PFSK-1 (cell line): Measurements from ENCODE around the gene CCNJL.

Experiments used
- FOXP2 ChIP-seq: optimal IDR thresholded peaks from 2 replicates; pipeline ENCODE3; 2011; ENCODE audit warnings: borderline replicate concordance, control low read depth, inconsistent platforms; ENCODE audit not compliant: insufficient read depth; ENCODE audit errors: extremely low read length, extremely low read depth
- POLR2AphosphoS5 ChIP-seq: IDR thresholded peaks from 2 replicates; pipeline ENCODE4 v1.6.1; 2012; ENCODE audit warnings: low read depth, mild to moderate bottlenecking, control low read depth, low read length, moderate library complexity
- SIN3A ChIP-seq: IDR thresholded peaks from 2 replicates; pipeline ENCODE4 v1.6.1; 2012; ENCODE audit warnings: mild to moderate bottlenecking, low read length, moderate library complexity, borderline replicate concordance; ENCODE audit not compliant: insufficient read depth
- TAF1 ChIP-seq: IDR thresholded peaks from 2 replicates; pipeline ENCODE4 v1.6.1; 2012; ENCODE audit warnings: low read length, control low read depth, borderline replicate concordance; ENCODE audit not compliant: insufficient read depth
- TF ChIP-seq, protein P1 (sequence below), 2 experiments: IDR thresholded peaks; 2 replicates each; pipeline versions ENCODE4 v1.6.1 to v1.8.0; 2011 to 2012; ENCODE audit warnings: low read depth in 2 of 2, low read length in 2 of 2, control low read depth in 1 of 2, inconsistent platforms in 1 of 2, mild to moderate bottlenecking in 1 of 2, moderate library complexity in 1 of 2; ENCODE audit not compliant: insufficient read depth in 1 of 2

The CCNJL gene

DNA sequence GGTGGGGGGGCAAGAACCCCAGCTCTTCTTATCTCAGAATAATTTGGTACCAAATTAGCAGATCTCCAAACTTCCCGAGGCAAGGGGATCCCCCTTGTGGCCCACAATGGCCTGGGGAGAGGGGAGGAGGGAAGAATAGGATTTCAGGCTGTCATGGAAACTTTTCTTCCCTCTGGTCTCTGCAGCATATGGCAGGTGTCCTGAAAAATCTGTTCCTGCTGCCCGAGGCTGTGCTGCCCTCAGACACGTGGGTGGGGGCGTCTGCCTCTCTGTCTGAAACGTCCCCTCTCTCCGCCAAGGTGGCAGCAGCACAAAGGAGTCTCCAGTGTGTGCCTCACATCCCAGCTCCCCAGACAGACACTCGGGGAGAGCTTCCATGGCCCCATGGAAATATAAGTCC is 34.0 kb downstream of the CCNJL start:
- TF ChIP-seq, protein P1, sequence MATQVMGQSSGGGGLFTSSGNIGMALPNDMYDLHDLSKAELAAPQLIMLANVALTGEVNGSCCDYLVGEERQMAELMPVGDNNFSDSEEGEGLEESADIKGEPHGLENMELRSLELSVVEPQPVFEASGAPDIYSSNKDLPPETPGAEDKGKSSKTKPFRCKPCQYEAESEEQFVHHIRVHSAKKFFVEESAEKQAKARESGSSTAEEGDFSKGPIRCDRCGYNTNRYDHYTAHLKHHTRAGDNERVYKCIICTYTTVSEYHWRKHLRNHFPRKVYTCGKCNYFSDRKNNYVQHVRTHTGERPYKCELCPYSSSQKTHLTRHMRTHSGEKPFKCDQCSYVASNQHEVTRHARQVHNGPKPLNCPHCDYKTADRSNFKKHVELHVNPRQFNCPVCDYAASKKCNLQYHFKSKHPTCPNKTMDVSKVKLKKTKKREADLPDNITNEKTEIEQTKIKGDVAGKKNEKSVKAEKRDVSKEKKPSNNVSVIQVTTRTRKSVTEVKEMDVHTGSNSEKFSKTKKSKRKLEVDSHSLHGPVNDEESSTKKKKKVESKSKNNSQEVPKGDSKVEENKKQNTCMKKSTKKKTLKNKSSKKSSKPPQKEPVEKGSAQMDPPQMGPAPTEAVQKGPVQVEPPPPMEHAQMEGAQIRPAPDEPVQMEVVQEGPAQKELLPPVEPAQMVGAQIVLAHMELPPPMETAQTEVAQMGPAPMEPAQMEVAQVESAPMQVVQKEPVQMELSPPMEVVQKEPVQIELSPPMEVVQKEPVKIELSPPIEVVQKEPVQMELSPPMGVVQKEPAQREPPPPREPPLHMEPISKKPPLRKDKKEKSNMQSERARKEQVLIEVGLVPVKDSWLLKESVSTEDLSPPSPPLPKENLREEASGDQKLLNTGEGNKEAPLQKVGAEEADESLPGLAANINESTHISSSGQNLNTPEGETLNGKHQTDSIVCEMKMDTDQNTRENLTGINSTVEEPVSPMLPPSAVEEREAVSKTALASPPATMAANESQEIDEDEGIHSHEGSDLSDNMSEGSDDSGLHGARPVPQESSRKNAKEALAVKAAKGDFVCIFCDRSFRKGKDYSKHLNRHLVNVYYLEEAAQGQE (IDR thresholded peaks at IDR 0.05; ENCODE audit: insufficient read depth in 1 of 2, low read depth in 2 of 2, low read length in 2 of 2): no peak
- TF ChIP-seq FOXP2: no peak
- TF ChIP-seq SIN3A: no peak
- no peak for TF ChIP-seq POLR2AphosphoS5
- TF ChIP-seq TAF1: no peak

DNA sequence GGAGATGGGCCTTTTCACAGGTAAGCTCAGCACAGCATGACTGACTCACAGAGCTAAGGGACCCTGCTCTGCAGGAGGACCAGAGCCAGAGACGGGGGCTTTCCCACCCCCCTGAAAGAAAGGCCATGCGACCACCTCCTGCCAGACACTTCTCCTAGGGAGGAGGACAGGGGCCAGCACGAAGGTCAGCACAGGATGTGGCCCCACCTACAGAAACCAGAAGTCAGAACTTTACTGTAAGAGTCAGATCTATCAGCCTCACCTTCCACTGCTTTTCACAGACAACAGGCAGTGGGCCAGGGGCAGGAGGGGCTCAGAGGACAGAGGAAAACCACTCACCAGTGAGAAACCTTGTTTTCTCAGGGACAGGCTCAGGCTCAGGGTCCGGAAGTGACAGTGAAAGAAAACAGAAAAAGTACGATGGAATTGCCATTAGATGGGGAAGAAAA is 37.9 kb downstream of the CCNJL start:
- TF ChIP-seq, protein P1 (IDR thresholded peaks at IDR 0.05; ENCODE audit: insufficient read depth in 1 of 2, low read depth in 2 of 2, low read length in 2 of 2): no peak
- TF ChIP-seq FOXP2 (no peak), TAF1 (no peak), POLR2AphosphoS5 (no peak), SIN3A (no peak)

DNA sequence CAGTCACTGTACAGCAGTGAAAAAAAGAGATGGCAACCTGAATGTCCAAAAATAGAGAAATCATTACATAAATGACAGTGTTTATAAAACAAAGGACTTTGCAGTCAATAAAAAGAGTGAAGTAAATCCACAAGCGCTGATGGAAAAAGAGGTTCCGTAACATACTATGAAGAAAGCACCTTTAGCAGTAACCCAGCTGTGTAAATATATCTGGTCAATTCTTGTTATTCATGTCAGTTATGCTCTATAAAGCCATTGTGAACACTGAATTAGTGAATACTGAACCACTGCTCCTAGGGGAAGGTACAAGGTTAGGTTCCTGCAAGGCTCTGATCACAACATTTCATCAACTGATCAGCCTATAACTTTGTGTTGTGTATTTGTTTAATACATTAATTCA is 39.5 kb downstream of the CCNJL start:
- no peak for TF ChIP-seq FOXP2
- no peak for TF ChIP-seq SIN3A
- no peak for TF ChIP-seq POLR2AphosphoS5
- TF ChIP-seq, protein P1 (IDR thresholded peaks at IDR 0.05; ENCODE audit: insufficient read depth in 1 of 2, low read depth in 2 of 2, low read length in 2 of 2): no peak
- TF ChIP-seq TAF1: no peak

DNA sequence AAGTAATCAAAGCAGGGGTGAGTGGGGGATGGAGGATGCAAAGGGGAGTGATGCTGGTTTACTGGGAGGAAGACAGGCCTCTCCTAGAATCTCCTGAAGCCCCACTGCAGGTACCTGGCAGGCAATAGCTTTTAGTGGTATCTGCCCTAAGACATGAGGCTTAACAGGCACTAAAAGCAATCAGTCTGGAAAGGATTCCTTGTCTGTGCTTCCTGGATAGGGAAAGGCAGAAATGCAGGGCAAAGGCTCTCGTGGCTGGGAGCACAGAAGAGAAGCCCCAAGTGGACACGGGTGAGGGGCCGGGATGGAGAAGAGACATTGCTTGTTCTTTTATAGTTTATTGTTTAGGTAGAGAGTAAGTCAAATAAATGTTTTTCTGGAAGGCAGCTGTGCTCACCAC is 40.1 kb downstream of the CCNJL start:
- TF ChIP-seq FOXP2 (no peak), POLR2AphosphoS5 (no peak), SIN3A (no peak), TAF1 (no peak)
- TF ChIP-seq, protein P1 (IDR thresholded peaks at IDR 0.05; ENCODE audit: insufficient read depth in 1 of 2, low read depth in 2 of 2, low read length in 2 of 2): no peak

DNA sequence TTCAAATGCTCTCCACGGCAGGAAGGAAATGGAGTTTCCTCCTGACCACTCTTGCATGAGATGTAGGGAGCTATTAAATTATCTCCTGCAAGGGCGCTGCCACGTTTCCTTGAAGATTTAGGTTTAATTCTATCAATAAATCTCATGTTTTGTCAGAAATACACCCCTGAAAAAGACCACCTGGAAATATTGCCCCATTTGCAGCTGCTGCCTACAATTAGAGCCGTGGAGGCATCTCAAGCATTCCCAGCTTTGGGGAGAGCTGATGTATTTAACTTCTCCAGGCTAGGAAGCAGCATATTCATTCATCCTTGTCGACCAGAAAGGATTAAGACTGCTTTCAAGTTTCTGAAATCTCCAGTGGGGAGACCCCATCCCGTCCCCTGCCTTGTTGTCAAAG is 40.5 kb downstream of the CCNJL start:
- TF ChIP-seq SIN3A (no peak), TAF1 (no peak), POLR2AphosphoS5 (no peak), FOXP2 (no peak)
- TF ChIP-seq, protein P1 (IDR thresholded peaks at IDR 0.05; ENCODE audit: insufficient read depth in 1 of 2, low read depth in 2 of 2, low read length in 2 of 2): no peak
